CD14-positive monocyte (primary cell): ENCODE results near the gene TRIM36. TPM values are rescaled to one million over a fixed set of nuclear protein-coding genes. Genes with fewer than 3 reads are reported as not detected.

Source experiments
- DNase-seq, 3 donors: peaks; one replicate each; pipeline ENCODE4 v3.0.0-alpha.2; 2011 to 2022
- H2AFZ ChIP-seq: 2 replicates; pipeline ENCODE4 v1.6.0; 2012; ENCODE audit warnings: mild to moderate bottlenecking, low read depth, low read length, inconsistent platforms; ENCODE audit not compliant: insufficient read depth, poor library complexity, severe bottlenecking
- H3K27ac ChIP-seq, 2 donors: 1 replicate in 1 of 2; 2 replicates in 1 of 2; pipeline ENCODE4 v1.5.1; 2012 to 2013; ENCODE audit warnings: low read length in 2 of 2, control low read depth in 1 of 2, inconsistent platforms in 1 of 2, low read depth in 1 of 2, mild to moderate bottlenecking in 1 of 2
- H3K27me3 ChIP-seq, 2 donors: one replicate each; pipeline versions ENCODE4 v1.6.0 to v1.6.1; 2011 to 2013; ENCODE audit warnings: low read length in 2 of 2; ENCODE audit not compliant: control insufficient read depth in 2 of 2, insufficient read depth in 2 of 2
- H3K36me3 ChIP-seq, 2 donors: replicated peaks in 1 of 2; 1 replicate in 1 of 2; 2 replicates in 1 of 2; pipeline versions ENCODE4 v1.5.1 to v1.6.1; 2012 to 2013; ENCODE audit warnings: low read length in 2 of 2, control low read depth in 1 of 2, inconsistent platforms in 1 of 2, mild to moderate bottlenecking in 1 of 2; ENCODE audit not compliant: insufficient read depth in 2 of 2, control insufficient read depth in 1 of 2
- H3K4me1 ChIP-seq, 2 donors: 1 replicate in 1 of 2; 2 replicates in 1 of 2; pipeline versions ENCODE4 v1.5.1 to v1.6.1; 2012 to 2013; ENCODE audit warnings: low read length in 2 of 2, control low read depth in 1 of 2, inconsistent platforms in 1 of 2, mild to moderate bottlenecking in 1 of 2, moderate library complexity in 1 of 2; ENCODE audit not compliant: insufficient read depth in 2 of 2, control insufficient read depth in 1 of 2
- H3K4me2 ChIP-seq: replicated peaks from 2 replicates; pipeline ENCODE3; 2012; ENCODE audit warnings: low read length, moderate library complexity, mild to moderate bottlenecking; ENCODE audit not compliant: poor library complexity, severe bottlenecking; ENCODE audit errors: extremely low read depth
- H3K4me3 ChIP-seq, 3 experiments: fragments of 200-600 bp in 1 of 3; sonication (generic) in 1 of 3; replicated peaks in 1 of 3; 1 replicate in 2 of 3; 2 replicates in 1 of 3; pipeline ENCODE4 v1.5.1; 2011 to 2013; ENCODE audit warnings: low read length in 3 of 3, mild to moderate bottlenecking in 3 of 3, control low read depth in 2 of 3, low read depth in 2 of 3, inconsistent platforms in 1 of 3, moderate library complexity in 1 of 3
- H3K79me2 ChIP-seq: 2 replicates; pipeline ENCODE4 v1.6.0; 2012; ENCODE audit warnings: mild to moderate bottlenecking, control low read depth, inconsistent platforms, low read length, moderate library complexity; ENCODE audit not compliant: insufficient read depth
- H3K9ac ChIP-seq: 2 replicates; pipeline ENCODE4 v1.6.0; 2017; ENCODE audit warnings: low read length, mild to moderate bottlenecking; ENCODE audit not compliant: insufficient read depth, poor library complexity, severe bottlenecking
- H3K9me3 ChIP-seq, 2 donors: replicated peaks in 1 of 2; 1 replicate in 1 of 2; 2 replicates in 1 of 2; pipeline versions ENCODE4 v1.5.1 to v1.6.1; 2012 to 2013; ENCODE audit warnings: low read length in 2 of 2, control low read depth in 1 of 2; ENCODE audit not compliant: control insufficient read depth in 1 of 2, insufficient read depth in 1 of 2
- H4K20me1 ChIP-seq: 2 replicates; pipeline ENCODE4 v1.6.0; 2012; ENCODE audit warnings: mild to moderate bottlenecking, low read length, control low read depth, moderate library complexity; ENCODE audit not compliant: insufficient read depth
- H3K27ac Mint-ChIP-seq, 7 donors: one replicate each; pipeline ENCODE4 v1.8.0; 2020; ENCODE audit warnings: mild to moderate bottlenecking in 7 of 7, mixed read lengths in 7 of 7, moderate library complexity in 6 of 7, inconsistent platforms in 2 of 7
- H3K27me3 Mint-ChIP-seq, 3 donors: one replicate each; pipeline ENCODE4 v1.8.0; 2021 to 2022; ENCODE audit warnings: low read depth in 3 of 3, mild to moderate bottlenecking in 3 of 3, mixed read lengths in 3 of 3, moderate library complexity in 3 of 3, inconsistent platforms in 1 of 3
- H3K36me3 Mint-ChIP-seq, 2 donors: one replicate each; pipeline ENCODE4 v1.8.0; 2020; ENCODE audit warnings: mixed read lengths in 2 of 2, inconsistent platforms in 1 of 2, mild to moderate bottlenecking in 1 of 2
- H3K4me1 Mint-ChIP-seq: one replicate; pipeline ENCODE4 v1.8.0; 2020; ENCODE audit warnings: mild to moderate bottlenecking, mixed read lengths
- H3K4me3 Mint-ChIP-seq, 2 donors: one replicate each; pipeline ENCODE4 v1.8.0; 2020; ENCODE audit warnings: mild to moderate bottlenecking in 2 of 2, mixed read lengths in 2 of 2, moderate library complexity in 1 of 2
- H3K9me3 Mint-ChIP-seq, 7 donors: one replicate each; pipeline ENCODE4 v1.8.0; 2020 to 2022; ENCODE audit warnings: mixed read lengths in 7 of 7, mild to moderate bottlenecking in 6 of 7, moderate library complexity in 6 of 7, inconsistent platforms in 2 of 7
- CTCF ChIP-seq: fragments of 200-600 bp; IDR thresholded peaks from one replicate; pipeline ENCODE4 v1.8.0; 2022; ENCODE audit warnings: antibody characterized with exemption, mild to moderate bottlenecking
- WGBS: methylation state at CpG from one replicate; pipeline ENCODE4 v1.1.5; 2013; ENCODE audit warnings: missing lambda C conversion rate; ENCODE audit not compliant: insufficient coverage; 5-methylcytosine and 5-hydroxymethylcytosine counted together
- intact Hi-C, 2 donors: fragments of 100-400 bp; cut with micrococcal nuclease; formaldehyde crosslinking; loops; one replicate each; pipeline versions ENCODE4 v1.15.0 to v1.15.1; 2023
- polyA plus RNA-seq, 3 donors: library from polyadenylated mRNA; depleted of rRNA in 1 of 3; unstranded in 2 of 3; stranded (reverse) in 1 of 3; fragments of 300-500 nt in 2 of 3; fragments of >200 nt in 1 of 3; fragmentation: Illumina TruSeq in 2 of 3; gene quantifications; 1 replicate in 2 of 3; 2 replicates in 1 of 3; pipeline ENCODE4 v1.2.3, GENCODE V29; 2012 to 2021

Gene TRIM36
- polyA plus RNA-seq, 3 donors = 1.7 to 2.3 (median 1.9) TPM

GRCh38 chr5:115098041-115098702 is 71.5 kb downstream of the TRIM36 start:
- peaks cover 0 to 3% of the 10 kb centered on the region in 2 donors for H3K27me3 ChIP-seq
- peaks cover 7 to 12% (median 9%) of the 10 kb centered on the region in 3 donors for H3K27me3 Mint-ChIP-seq
- no peaks in the 10 kb centered on the region for H3K9me3 ChIP-seq
- no peak overlapping the region for H3K4me3 Mint-ChIP-seq
- H4K20me1 ChIP-seq = no peaks in the 10 kb centered on the region
- peaks cover 0 to 3% (median 0%) of the 10 kb centered on the region in 7 donors for H3K9me3 Mint-ChIP-seq
- no peak overlapping the region for H3K9ac ChIP-seq
- no peak overlapping the region for H2AFZ ChIP-seq
- H3K27ac Mint-ChIP-seq = no peak overlapping the region
- no peak overlapping the region for H3K4me2 ChIP-seq
- H3K4me1 ChIP-seq = no peaks in the 10 kb centered on the region
- peak; percentile 73 for TF ChIP-seq CTCF
- intact Hi-C loops = loop anchor here in 1 of 2 donors (5.0 kb wide), 1 partner anchor 149 kb away; no protein-coding TSS in a partner anchor
- peak; percentile 6 to 39 (median 24) for DNase-seq
- H3K36me3 ChIP-seq = no peaks in the 10 kb centered on the region
- WGBS = no CpG with 5 or more reads among the region's 2 CpGs
- H3K27ac ChIP-seq = no peak overlapping the region
- H3K4me3 ChIP-seq = no peak overlapping the region
- no peaks in the 10 kb centered on the region for H3K4me1 Mint-ChIP-seq
- H3K36me3 Mint-ChIP-seq = no peaks in the 10 kb centered on the region
- no peaks in the 10 kb centered on the region for H3K79me2 ChIP-seq

- Histone ChIP-seq H3K9ac (no peak overlapping the region), H3K27ac (no peak overlapping the region), H3K4me3 (no peak overlapping the region), H3K27me3 (peaks cover 0 to 3% of the 10 kb centered on the region in 2 donors), H3K9me3 (no peaks in the 10 kb centered on the region), H3K4me1 (no peaks in the 10 kb centered on the region), H4K20me1 (no peaks in the 10 kb centered on the region), H2AFZ (no peak overlapping the region), H3K4me2 (no peak overlapping the region), H3K36me3 (no peaks in the 10 kb centered on the region), H3K79me2 (no peaks in the 10 kb centered on the region)
- H3K36me3 Mint-ChIP-seq = no peaks in the 10 kb centered on the region
- intact Hi-C loops = loop anchor here in 1 of 2 donors (5.0 kb wide), 1 partner anchor 150 kb away; no protein-coding TSS in a partner anchor
- no peak overlapping the region for H3K4me3 Mint-ChIP-seq
- no CpG with 5 or more reads among the region's 2 CpGs for WGBS
- no peak for DNase-seq
- no peak for TF ChIP-seq CTCF
- H3K4me1 Mint-ChIP-seq = no peaks in the 10 kb centered on the region
- H3K27ac Mint-ChIP-seq = no peak overlapping the region
- H3K9me3 Mint-ChIP-seq = no peaks in the 10 kb centered on the region
- H3K27me3 Mint-ChIP-seq = peaks cover 9 to 13% (median 9%) of the 10 kb centered on the region in 3 donors
Observed at GRCh38 chr5:115097236-115097635, 72.5 kb downstream of the TRIM36 start.
